Measurements from ENCODE around the gene OR4F15. TPM values are rescaled to one million over a fixed set of nuclear protein-coding genes. Genes with fewer than 3 reads are reported as not detected.

The OR4F15 gene
- total RNA-seq, 4 donors from 2014 or later: not detected

DNA sequence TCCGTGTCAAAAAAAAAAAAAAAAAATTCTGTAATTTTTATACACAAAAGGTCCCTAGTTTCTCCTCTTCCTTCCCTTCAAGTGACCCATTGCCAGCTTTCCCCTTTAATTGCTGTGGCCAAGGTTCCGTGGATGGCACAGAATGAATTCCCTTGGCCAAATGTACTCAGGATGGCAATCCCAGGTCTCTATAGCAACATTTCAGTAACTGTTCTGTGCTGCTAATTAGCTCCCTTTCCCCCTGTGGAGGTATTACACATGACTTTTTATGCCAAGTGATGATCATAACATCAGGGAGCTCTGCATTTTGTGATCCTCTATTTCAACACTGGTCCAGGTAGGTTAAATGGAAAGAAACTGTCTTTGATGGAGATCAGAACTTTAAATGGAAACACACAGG lies 8.8 kb upstream of the OR4F15 start, which contains the start of gene OR4F6:
Gene OR4F6 (plus strand): TSS at position 301 of the 400 bp plus-strand sequence. CDS start 2,211 bp downstream, outside the sequence.
- WGBS, 2 donors (ENCODE audit: low coverage in 1 of 2): 71 to 78% methylated on average over 1 to 2 of the region's 2 CpGs
- TF ChIP-seq, protein P1, sequence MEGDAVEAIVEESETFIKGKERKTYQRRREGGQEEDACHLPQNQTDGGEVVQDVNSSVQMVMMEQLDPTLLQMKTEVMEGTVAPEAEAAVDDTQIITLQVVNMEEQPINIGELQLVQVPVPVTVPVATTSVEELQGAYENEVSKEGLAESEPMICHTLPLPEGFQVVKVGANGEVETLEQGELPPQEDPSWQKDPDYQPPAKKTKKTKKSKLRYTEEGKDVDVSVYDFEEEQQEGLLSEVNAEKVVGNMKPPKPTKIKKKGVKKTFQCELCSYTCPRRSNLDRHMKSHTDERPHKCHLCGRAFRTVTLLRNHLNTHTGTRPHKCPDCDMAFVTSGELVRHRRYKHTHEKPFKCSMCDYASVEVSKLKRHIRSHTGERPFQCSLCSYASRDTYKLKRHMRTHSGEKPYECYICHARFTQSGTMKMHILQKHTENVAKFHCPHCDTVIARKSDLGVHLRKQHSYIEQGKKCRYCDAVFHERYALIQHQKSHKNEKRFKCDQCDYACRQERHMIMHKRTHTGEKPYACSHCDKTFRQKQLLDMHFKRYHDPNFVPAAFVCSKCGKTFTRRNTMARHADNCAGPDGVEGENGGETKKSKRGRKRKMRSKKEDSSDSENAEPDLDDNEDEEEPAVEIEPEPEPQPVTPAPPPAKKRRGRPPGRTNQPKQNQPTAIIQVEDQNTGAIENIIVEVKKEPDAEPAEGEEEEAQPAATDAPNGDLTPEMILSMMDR (IDR thresholded peaks at IDR 0.05): no peak
- TF ChIP-seq POLR2AphosphoS5 (IDR thresholded peaks at IDR 0.05) (no peak), POLR2A (IDR thresholded peaks at IDR 0.05) (no peak), EP300 (IDR thresholded peaks at IDR 0.05) (no peak)
- peaks cover 4% of the 10 kb centered on the region for H3K27me3 ChIP-seq

DNA sequence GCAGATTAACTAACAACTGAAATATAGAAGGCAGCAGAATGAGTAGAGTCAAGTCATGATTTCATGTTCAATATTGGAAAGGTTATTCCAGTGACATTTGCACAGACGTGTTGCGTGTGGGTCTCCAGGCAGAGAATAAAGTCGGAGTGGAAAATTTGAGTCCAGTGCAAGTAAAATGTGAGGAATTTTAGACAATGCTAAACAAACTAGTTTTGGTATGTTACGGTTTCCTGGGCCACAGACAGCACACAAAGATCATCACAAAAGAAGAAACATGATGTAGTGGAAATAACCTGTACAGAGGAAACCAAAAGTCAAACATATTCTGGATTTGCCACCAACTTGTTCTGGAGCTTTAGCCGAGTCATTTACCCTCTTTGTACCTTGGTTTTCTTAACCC lies 8.3 kb upstream of the OR4F15 start:
- no peaks in the 10 kb centered on the region for H3K9me3 ChIP-seq
- TF ChIP-seq, protein P1 (IDR thresholded peaks at IDR 0.05): no peak
- TF ChIP-seq POLR2AphosphoS5 (IDR thresholded peaks at IDR 0.05) (no peak), EP300 (IDR thresholded peaks at IDR 0.05) (no peak), POLR2A (IDR thresholded peaks at IDR 0.05) (no peak)
- H3K36me3 ChIP-seq: no peaks in the 10 kb centered on the region
- no peak overlapping the region for H3K4me3 ChIP-seq
- ATAC-seq: no peak
- H3K27ac ChIP-seq: no peak overlapping the region
- WGBS, 2 donors (ENCODE audit: low coverage in 1 of 2): 53 to 54% methylated on average over 4 to 5 of the region's 5 CpGs
- H3K27me3 ChIP-seq: peaks cover 4% of the 10 kb centered on the region
- H3K4me1 ChIP-seq: no peaks in the 10 kb centered on the region

More for the DNA sequence above, 8.8 kb upstream of the OR4F15 start, which contains the start of gene OR4F6:
- Histone ChIP-seq H3K36me3 (no peaks in the 10 kb centered on the region), H3K4me1 (no peaks in the 10 kb centered on the region), H3K9me3 (no peaks in the 10 kb centered on the region), H3K27ac (no peak within 1 kb of the TSS), H3K4me3 (no peak within 1 kb of the TSS)
- ATAC-seq: no peak

DNA sequence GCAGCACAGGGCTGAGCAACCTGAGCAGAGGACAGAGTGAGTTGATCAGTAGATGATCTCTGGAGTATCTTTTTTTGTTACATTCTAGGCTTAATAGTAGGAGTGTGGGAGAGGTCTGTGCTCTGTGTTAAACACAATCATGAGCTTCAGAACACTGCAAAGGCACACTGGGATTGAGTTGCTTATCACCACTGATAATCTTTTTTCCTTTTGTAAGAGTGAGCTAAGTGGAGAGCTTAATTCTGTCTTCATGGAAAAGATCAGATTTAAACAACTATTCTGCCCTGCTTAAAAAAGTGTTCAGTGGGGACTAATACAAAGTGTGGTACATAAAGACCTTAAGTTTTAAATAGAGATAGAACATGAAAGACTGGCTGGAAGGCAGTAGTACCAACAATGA lies 7.6 kb upstream of the OR4F15 start:
- ATAC-seq: no peak
- no peaks in the 10 kb centered on the region for H3K36me3 ChIP-seq
- no peaks in the 10 kb centered on the region for H3K9me3 ChIP-seq
- no peaks in the 10 kb centered on the region for H3K4me1 ChIP-seq
- no peak overlapping the region for H3K4me3 ChIP-seq
- TF ChIP-seq POLR2AphosphoS5 (IDR thresholded peaks at IDR 0.05) (no peak), EP300 (IDR thresholded peaks at IDR 0.05) (no peak), POLR2A (IDR thresholded peaks at IDR 0.05) (no peak)
- TF ChIP-seq, protein P1 (IDR thresholded peaks at IDR 0.05): no peak
- H3K27ac ChIP-seq: no peak overlapping the region
- peaks cover 4% of the 10 kb centered on the region for H3K27me3 ChIP-seq

DNA sequence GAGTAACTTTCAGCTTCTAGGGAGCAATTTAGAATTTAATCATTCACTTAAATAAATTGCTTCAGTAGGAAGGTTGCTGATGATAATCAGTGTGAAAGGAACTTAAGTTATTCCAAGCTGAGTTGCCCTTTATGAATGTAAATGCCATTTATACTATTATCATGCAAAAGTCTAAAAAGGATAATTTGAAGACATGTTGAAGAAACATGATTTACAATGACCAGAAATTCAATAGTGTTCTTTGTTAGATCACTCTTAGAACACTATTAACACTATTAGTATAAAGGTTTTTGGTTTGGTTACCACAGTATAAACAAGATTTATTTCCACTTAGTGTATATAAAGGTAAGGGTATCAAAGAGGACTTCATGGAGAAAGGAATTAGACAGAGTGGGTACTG lies 7.1 kb upstream of the OR4F15 start:
- TF ChIP-seq POLR2A (IDR thresholded peaks at IDR 0.05): no peak
- no peak for TF ChIP-seq POLR2AphosphoS5 (IDR thresholded peaks at IDR 0.05)
- TF ChIP-seq, protein P1 (IDR thresholded peaks at IDR 0.05): no peak
- no peak for TF ChIP-seq EP300 (IDR thresholded peaks at IDR 0.05)
- Histone ChIP-seq H3K27ac (no peak overlapping the region), H3K4me3 (no peak overlapping the region), H3K27me3 (peaks cover 4% of the 10 kb centered on the region), H3K9me3 (no peaks in the 10 kb centered on the region), H3K36me3 (no peaks in the 10 kb centered on the region), H3K4me1 (no peaks in the 10 kb centered on the region)
- ATAC-seq: no peak

DNA sequence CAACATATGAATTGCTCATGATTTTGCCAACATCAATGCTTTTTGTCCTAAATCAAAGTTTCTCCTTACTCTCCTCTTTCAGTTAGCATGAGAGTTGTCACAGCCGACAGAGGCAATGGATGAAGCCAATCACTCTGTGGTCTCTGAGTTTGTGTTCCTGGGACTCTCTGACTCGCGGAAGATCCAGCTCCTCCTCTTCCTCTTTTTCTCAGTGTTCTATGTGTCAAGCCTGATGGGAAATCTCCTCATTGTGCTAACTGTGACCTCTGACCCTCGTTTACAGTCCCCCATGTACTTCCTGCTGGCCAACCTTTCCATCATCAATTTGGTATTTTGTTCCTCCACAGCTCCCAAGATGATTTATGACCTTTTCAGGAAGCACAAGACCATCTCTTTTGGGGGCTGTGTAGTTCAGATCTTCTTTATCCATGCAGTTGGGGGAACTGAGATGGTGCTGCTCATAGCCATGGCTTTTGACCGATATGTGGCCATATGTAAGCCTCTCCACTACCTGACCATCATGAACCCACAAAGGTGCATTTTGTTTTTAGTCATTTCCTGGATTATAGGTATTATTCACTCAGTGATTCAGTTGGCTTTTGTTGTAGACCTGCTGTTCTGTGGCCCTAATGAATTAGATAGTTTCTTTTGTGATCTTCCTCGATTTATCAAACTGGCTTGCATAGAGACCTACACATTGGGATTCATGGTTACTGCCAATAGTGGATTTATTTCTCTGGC lies 6.2 kb upstream of the OR4F15 start:
- H3K36me3 ChIP-seq: no peaks in the 10 kb centered on the region
- H3K9me3 ChIP-seq: no peaks in the 10 kb centered on the region
- no peak overlapping the region for H3K4me3 ChIP-seq
- no peaks in the 10 kb centered on the region for H3K4me1 ChIP-seq
- no peak for ATAC-seq
- peaks cover 4% of the 10 kb centered on the region for H3K27me3 ChIP-seq
- H3K27ac ChIP-seq: no peak overlapping the region
- TF ChIP-seq POLR2A (IDR thresholded peaks at IDR 0.05): no peak
- no peak for TF ChIP-seq EP300 (IDR thresholded peaks at IDR 0.05)
- TF ChIP-seq, protein P1 (IDR thresholded peaks at IDR 0.05): no peak
- TF ChIP-seq POLR2AphosphoS5 (IDR thresholded peaks at IDR 0.05): no peak
- 71 to 72% methylated on average over 4 to 6 of the region's 6 CpGs for WGBS, 2 donors (ENCODE audit: low coverage in 1 of 2)
